HG03025 (cell line): ENCODE measurements around the gene MTARC2.
"Not testable (repeated sequence)": the region's sequence is repeated elsewhere in the genome, so short reads cannot be mapped to it uniquely, and the experiment has no call there.

Experiments
- ATAC-seq: cut with Tn5 transposase; IDR thresholded peaks from one replicate; pipeline ENCODE4 v1.9.1; 2021; ENCODE audit warnings: mild to moderate bottlenecking, moderate library complexity; ENCODE audit not compliant: unreplicated experiment, low FRiP score

Gene MTARC2

DNA sequence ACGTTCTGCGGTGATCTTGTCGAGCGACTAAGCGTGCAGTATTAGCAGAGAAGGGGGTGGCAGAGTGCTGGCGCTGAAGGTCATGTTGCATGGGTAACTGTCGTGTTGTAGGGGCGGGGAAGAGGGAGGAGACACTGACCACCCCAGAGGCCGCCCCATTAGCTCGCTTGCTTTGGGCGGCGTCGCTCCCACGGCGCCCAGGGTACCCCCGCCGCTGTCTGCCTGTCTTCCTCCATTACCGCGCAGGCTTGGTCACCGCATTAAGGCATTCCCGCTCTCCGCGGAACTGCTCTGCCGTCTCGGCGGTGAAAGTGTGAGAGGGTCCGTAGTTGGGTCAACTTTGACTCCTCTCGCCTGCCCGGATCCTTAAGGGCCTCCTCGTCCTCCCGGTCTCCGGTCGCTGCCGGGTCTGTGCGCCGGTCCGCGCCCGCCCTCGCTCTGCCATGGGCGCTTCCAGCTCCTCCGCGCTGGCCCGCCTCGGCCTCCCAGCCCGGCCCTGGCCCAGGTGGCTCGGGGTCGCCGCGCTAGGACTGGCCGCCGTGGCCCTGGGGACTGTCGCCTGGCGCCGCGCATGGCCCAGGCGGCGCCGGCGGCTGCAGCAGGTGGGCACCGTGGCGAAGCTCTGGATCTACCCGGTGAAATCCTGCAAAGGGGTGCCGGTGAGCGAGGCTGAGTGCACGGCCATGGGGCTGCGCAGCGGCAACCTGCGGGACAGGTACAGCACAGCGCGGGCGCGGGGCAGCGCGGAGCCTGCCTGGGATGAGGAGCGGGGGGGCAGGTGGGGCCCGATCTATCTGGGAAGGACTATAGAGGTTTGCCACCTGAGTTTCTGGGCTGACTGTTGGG lies at the start of gene MTARC2:
TSS of gene MTARC2 (plus strand) at position 234 of the 846 bp plus-strand sequence. CDS start at position 444, 210 bp downstream.
- peak; percentile 95 for ATAC-seq

DNA sequence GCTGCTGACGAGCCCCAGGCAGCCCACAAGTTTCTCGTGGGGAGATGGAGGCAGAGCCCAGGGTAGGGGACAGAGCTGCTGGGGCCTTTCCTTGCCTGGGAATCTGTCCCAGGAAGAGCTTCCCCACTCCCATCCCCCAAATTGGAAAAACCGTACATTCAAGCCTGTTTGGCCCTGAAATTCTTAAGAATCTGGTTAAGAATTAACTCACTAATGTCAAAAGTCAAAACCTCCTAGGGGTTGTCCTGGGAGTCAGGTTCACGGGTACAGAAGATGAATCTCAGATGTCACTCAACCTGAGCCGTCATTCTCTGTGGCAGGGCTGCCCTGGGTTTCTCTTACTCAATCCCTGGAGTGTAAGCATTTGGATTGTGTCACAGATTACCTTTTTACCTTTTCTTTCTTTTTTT lies 49.5 kb upstream of the MTARC2 start:
- ATAC-seq, result no peak

DNA sequence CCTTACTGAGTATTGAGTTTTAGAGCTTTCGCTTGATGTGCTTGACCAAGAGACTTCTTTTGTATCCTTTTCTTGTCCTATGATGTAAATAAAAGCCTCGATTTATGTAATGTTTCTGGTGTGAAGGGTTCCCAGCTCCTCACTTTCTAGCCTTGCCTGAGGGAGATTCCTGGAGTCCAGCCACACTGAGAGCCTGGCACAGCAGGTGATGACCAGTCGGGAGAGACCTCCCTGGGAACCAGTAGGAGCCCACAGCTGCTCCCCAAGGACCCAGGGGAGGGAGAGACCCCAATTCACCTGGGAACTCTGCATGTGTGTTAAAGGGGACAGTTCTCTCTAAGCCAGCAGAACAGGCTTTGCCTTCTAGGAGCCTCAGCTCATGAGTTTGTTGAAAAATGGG lies 49.1 kb upstream of the MTARC2 start:
- no peak for ATAC-seq

GRCh38 chr1:220700556-220701179 lies 47.5 kb upstream of the MTARC2 start:
- ATAC-seq, result no peak

GRCh38 chr1:220701974-220702373 lies 46.1 kb upstream of the MTARC2 start:
- ATAC-seq, result no peak

- no peak for ATAC-seq
These were observed 45.3 kb upstream of the MTARC2 start for GRCh38 chr1:220702733-220703270.

- no peak for ATAC-seq
These were observed 44.8 kb upstream of the MTARC2 start for GRCh38 chr1:220703305-220703704.

DNA sequence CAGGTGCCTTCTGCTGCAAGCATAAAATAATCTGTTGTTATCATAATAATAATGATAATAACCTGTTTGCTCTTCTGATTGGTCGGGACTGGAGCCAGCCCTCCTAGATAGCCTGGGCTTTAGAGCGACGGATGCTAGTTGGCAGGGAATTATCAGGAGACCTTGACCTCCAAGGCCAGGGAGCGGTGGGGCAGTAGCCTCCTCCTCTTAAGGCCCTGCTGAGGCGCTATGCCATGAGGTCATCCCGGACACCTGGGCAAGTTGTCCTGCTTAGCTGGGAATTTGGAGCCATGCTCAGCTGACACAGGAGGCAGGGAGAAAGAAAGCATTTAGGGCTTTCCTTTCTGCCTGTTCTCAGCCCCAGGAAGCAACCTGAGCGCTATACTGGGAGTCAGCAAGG lies 42.3 kb upstream of the MTARC2 start:
- ATAC-seq, result no peak

DNA sequence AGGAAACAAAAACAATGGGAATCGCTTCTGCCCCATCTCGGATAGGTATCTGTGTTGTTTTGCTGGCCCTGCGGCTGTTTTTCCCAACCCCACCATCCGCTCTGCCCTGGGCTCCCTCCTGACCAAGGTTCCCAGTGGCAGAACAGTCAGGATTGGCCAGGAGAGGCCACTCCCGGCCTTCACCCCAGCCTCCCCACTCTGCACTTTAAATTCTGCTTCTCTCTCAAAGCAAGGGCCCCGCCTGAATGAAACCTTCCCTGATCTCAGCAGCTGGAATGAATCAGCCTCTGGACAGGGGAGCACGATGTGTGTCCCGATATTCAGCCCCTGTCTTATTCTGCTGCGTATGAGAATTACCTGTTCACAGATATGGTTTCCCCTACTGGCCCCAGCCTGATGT lies 41.6 kb upstream of the MTARC2 start:
- ATAC-seq, result no peak

DNA sequence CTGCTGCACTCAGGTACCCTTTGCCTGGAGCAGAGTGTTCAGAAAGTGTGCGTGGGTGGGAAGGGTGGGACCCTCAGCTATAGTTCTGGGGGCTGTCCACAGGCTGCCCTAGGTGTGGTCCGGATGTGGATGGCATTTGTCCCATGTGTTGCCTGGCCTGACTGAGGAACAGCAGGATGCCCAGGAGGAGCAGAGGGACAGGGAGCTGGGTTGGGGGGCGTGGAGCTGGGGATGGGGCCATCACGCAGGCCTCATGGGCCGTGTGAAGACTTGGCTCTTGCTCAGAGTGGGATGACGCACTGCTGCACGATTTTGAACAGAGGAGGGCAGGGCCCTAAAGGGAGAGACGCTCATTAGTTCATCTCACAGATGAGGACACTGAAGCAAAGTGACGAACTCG lies 41.0 kb upstream of the MTARC2 start:
- ATAC-seq, result no peak

DNA sequence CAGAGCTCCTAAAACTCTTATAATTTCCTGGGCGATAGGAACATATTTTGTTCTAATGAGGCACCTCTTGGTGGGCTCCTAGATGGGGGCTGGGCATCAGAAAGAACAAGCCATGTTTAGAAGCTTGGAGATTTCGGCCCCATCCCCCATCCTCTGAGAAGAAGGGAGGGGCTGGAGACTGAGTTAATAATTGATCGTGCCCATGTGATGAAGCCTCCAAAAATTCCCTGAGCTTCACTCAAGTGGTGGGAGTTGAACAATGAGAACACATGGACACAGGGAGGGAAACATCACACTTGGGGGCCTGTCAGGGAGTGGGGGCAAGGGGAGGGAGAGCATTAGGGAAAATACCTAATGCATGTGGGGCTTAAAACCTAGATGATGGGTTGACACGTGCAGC lies 39.9 kb upstream of the MTARC2 start:
- ATAC-seq, result no peak

- no peak for ATAC-seq
These were observed 39.0 kb upstream of the MTARC2 start for GRCh38 chr1:220708936-220709801.

- ATAC-seq, result no peak
These were observed 37.8 kb upstream of the MTARC2 start for GRCh38 chr1:220710333-220710732.

DNA sequence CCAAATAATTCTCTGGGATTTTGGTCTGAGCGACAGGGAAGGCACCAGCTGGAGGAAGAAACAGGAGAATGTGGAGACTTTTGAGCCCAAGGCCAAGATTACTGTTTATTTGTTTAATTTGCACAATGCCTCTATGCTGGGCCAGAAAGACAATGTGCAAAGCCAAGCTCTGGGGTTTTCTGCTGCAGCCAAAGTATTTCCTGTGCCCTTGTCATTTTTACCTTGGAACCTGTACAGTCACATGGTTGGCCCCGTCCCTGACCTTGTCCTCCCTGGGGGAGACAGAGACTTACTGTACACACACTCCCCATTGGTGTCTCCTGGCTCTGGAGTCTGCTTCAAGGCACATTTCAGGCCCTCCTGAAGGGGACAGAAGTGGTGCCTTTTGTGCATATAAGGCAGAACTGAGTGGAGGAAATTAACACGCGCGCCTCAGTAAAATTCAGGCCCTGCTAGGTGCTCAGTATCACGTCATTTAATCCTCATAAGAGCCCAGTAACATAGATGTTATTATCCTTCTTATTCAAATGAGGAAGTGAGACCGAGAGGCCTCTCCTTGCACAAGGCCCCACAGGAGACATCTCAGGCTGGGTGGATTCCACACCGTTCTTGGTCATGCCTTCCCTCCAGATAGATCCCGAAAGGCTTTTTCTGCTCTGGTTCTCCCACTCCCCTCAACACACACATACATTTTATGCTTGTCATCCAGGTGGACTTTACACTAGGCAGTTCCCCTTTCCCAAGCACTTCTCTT lies 36.9 kb upstream of the MTARC2 start:
- peak; percentile 82 for ATAC-seq

- ATAC-seq, result not testable (repeated sequence)
These were observed 32.1 kb upstream of the MTARC2 start for GRCh38 chr1:220715986-220716385.

DNA sequence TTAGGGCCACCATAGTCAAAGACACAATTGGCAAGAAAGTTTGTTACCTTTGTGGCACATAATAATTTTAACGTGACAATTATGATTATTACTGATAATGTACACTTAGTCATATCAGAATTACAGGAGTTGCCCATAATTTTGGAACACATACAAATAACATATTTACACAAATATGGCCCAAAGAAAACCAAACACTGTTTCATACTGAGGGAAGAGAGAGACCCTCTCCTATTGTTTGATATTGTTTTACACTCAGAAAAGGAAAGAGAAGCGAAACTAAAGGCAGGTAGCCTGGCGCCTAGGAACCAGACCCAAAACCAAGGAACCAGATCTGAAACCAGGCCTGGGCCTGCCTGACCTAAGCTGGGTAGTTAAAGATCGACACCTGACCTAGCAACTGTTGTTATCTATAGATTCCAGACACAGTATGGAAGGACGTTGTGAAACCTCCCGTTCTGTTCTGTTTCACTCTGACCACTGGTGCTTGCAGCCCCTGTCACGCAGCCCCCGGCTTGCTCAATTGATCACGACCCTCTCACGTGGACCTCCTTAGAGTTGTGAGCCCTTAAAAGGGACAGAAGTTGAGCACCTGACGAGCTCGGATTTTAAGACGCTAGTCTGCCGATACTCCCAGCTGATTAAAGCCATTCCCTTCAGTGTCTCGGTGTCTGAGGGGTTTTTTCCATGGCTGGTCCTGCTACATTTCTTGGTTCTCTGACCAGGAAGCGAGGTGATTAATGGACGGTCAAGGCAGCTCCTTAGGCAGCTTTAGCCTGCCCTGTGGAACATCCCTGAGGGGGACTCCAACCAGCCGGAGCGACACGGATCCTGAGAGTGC lies 30.1 kb upstream of the MTARC2 start:
- ATAC-seq, result peak; percentile 78

DNA sequence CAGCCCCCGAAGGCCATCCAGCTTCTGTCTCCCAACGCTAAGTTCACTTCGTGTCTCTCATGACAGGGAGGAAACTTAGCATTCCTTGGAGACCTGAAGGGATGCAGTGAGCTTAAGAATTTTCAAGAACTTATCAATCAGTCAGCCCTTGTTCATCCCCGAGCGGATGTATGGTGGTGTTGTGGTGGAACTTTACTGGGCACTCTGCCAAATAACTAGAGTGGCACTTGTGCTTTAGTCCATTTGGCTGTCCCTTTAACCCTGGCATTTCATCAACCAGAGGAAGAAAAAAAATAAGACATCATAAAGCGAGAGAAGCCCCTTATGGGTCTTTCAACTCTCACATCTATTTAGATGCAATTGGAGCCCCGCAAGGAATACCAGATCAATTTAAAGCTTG lies 26.9 kb upstream of the MTARC2 start:
- ATAC-seq, result not testable (repeated sequence)

- no peak for ATAC-seq
These were observed 21.5 kb upstream of the MTARC2 start for GRCh38 chr1:220726634-220727033.

DNA sequence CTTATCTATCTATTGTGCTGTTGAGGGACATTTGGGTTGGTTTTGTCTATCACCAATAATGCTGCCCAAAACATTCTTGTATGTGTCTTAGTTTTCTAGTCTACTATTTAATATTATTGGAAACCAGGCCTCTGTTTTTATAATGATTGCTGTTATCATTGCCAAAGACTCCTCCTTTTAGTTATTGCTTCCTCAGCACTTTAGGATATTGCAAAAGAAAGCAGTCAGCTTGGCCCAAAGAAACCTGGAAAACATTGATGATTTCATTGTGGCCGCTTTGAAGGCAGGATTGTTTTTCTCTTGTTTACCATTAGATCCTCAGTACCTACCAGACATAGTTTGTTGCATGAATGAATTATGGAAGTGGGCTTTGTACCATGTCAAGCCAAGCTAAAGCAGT lies 20.6 kb upstream of the MTARC2 start:
- ATAC-seq, result no peak
